ENCODE data around the gene DDIT4.
A peak's percentile ranks its signal among the peaks of the same experiment; 100 is the strongest.

DDIT4 gene

DNA sequence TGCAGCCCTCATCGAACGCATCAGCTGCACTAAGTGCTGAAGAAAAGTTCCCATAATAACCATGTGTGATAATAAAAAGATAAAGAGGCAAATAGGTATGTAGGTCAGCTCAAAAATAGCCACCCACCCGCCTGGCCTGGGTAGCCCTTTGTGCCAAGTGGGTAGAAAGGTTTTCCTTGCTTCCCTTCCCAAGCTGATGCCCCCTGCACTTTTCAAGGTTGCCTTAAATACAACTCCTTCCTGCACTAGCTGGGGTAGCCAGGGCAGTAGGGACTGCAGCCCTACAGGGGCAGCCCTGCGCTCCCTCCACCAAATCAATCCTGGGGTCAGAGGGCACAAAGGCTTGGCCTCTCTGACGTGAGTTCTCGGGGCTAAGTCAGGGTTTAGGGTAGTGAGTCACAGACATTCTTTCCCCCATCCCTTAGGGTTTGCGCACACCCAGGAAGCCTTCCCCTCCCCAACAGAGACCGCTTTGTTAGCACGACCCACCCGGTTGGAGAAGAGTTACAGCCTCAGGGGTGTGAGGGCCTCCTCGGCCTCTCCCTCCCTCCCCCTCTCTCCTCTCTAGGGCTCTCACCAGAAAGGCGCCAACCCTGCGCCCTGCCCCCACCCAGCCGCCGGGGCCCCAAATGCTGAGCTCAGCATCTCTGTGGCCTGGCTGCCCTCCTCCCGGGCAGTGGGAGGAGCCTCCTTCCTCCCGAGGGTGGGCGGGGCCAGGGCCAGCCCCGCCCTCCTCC lies 13.3 kb upstream of the DDIT4 start:
- no peak for TF ChIP-seq FOXP2 (optimal IDR thresholded peaks at IDR 0.05; ENCODE audit: borderline replicate concordance, extremely low read depth, extremely low read length, insufficient read depth)
- TF ChIP-seq SIN3A (IDR thresholded peaks at IDR 0.05; ENCODE audit: borderline replicate concordance, insufficient read depth, low read length), result no peak
- TF ChIP-seq, protein P1, sequence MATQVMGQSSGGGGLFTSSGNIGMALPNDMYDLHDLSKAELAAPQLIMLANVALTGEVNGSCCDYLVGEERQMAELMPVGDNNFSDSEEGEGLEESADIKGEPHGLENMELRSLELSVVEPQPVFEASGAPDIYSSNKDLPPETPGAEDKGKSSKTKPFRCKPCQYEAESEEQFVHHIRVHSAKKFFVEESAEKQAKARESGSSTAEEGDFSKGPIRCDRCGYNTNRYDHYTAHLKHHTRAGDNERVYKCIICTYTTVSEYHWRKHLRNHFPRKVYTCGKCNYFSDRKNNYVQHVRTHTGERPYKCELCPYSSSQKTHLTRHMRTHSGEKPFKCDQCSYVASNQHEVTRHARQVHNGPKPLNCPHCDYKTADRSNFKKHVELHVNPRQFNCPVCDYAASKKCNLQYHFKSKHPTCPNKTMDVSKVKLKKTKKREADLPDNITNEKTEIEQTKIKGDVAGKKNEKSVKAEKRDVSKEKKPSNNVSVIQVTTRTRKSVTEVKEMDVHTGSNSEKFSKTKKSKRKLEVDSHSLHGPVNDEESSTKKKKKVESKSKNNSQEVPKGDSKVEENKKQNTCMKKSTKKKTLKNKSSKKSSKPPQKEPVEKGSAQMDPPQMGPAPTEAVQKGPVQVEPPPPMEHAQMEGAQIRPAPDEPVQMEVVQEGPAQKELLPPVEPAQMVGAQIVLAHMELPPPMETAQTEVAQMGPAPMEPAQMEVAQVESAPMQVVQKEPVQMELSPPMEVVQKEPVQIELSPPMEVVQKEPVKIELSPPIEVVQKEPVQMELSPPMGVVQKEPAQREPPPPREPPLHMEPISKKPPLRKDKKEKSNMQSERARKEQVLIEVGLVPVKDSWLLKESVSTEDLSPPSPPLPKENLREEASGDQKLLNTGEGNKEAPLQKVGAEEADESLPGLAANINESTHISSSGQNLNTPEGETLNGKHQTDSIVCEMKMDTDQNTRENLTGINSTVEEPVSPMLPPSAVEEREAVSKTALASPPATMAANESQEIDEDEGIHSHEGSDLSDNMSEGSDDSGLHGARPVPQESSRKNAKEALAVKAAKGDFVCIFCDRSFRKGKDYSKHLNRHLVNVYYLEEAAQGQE (IDR thresholded peaks at IDR 0.05; ENCODE audit: insufficient read depth in 1 of 2, low read depth in 2 of 2, low read length in 2 of 2), result no peak
- TF ChIP-seq TAF1 (IDR thresholded peaks at IDR 0.05; ENCODE audit: borderline replicate concordance, insufficient read depth, low read length), result no peak
- no peak for TF ChIP-seq POLR2AphosphoS5 (IDR thresholded peaks at IDR 0.05; ENCODE audit: low read depth, low read length)

DNA sequence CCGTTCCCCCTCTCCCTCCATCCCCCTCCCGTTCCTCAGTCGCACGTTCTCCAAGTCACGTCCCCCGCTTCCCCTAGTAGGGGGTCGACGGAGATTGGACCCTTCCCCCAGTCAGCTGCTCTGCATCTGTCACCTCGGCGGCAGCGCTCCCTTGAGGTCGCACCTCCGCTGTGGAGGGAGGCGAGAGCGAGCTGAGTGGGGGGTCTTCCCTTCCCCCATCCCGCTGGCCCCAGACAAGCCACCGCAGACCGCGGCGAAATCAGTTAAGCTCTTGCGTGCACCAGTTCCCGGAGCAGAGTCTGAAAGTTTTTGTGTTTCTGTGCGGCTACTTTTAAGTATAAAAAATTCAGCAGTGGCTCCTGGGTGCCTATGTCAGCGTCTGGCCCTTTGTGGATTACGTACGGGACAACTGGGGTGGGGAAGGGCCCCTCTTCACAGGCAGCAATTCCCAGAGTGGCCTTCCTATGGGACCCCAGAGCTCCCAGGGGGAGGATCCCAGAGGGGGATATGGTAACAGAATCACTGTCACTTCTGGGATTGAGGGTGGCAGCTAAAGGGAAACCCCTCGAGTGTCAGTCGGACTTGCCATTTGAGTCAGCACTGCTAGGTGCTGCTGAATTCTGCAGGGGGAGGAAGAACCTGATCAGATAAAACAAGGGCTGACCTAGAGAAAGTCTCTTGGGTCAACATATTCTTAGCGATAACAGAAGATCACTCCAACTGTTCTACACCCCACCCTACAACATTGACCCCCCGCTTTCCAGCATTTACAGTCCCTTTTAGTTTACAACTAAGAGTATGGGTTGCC lies 12.5 kb upstream of the DDIT4 start:
- TF ChIP-seq POLR2AphosphoS5 (IDR thresholded peaks at IDR 0.05; ENCODE audit: low read depth, low read length), result peak; percentile 55; the same call in 1 of the 2 replicates
- TF ChIP-seq TAF1 (IDR thresholded peaks at IDR 0.05; ENCODE audit: borderline replicate concordance, insufficient read depth, low read length), result no peak
- no peak for TF ChIP-seq SIN3A (IDR thresholded peaks at IDR 0.05; ENCODE audit: borderline replicate concordance, insufficient read depth, low read length)
- TF ChIP-seq, protein P1 (IDR thresholded peaks at IDR 0.05; ENCODE audit: insufficient read depth in 1 of 2, low read depth in 2 of 2, low read length in 2 of 2), result no peak
- peak; percentile 27 for TF ChIP-seq FOXP2 (optimal IDR thresholded peaks at IDR 0.05; ENCODE audit: borderline replicate concordance, extremely low read depth, extremely low read length, insufficient read depth)

DNA sequence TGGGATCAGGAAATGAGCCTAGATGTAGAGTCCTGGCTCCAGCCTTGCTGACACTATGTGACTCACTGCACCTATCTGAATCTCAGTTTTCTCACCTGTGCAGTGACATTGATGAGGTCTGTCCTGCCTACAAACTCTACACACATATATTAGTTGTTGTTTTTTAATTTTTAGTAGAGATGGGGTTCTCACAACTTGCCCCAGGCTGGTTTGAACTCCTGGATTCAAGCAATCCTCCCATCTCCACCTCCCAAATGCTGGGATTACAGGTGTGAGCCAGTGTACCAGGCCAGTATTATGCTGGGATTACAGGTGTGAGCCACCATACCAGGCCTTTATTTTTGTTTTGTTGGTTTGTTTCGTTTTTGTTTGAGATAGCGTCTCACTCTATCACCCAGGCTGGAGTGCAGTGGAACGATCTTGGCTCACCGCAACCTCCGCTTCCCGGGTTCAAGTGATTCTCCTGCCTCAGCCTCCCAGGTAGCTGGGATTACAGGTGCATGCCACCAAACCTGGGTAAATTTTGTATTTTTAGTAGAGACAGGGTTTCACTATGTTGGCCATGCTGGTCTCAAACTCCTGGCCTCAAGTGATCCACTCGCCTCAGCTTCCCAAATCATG lies 11.8 kb upstream of the DDIT4 start:
- TF ChIP-seq FOXP2 (optimal IDR thresholded peaks at IDR 0.05; ENCODE audit: borderline replicate concordance, extremely low read depth, extremely low read length, insufficient read depth) (no peak), POLR2AphosphoS5 (IDR thresholded peaks at IDR 0.05; ENCODE audit: low read depth, low read length) (no peak), TAF1 (IDR thresholded peaks at IDR 0.05; ENCODE audit: borderline replicate concordance, insufficient read depth, low read length) (no peak), SIN3A (IDR thresholded peaks at IDR 0.05; ENCODE audit: borderline replicate concordance, insufficient read depth, low read length) (no peak)
- TF ChIP-seq, protein P1 (IDR thresholded peaks at IDR 0.05; ENCODE audit: insufficient read depth in 1 of 2, low read depth in 2 of 2, low read length in 2 of 2), result no peak

DNA sequence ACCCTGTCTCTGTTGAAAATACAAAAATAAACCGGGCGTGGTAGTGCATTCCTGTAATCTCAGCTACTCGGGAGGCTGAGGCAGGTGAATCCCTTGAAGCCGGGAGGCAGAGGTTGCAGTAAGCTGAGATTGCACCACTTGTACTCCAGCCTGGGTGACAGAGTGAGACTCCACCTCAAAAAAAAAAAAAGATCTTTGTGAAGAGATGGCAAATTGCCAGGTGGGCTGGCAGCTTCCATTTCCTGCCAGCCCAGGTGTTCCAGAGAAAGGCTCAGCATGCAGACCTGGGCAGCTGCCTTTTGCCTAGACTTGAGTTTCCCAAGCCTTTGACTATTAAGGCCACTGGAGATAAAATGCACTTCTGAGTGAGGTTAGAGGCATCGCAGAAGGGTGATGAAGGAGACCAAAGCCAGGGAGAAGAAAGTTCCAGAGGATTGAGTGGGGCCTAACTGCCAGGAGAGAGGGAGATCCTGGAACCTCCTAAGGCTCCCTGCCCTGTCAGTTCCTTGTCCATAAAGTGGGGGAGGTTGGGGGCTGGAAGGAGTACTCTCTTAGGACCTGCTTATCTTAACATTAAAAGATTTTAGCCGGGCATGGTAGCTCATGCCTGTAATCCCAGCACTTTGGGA lies 10.0 kb upstream of the DDIT4 start:
- TF ChIP-seq FOXP2 (optimal IDR thresholded peaks at IDR 0.05; ENCODE audit: borderline replicate concordance, extremely low read depth, extremely low read length, insufficient read depth) (no peak), SIN3A (IDR thresholded peaks at IDR 0.05; ENCODE audit: borderline replicate concordance, insufficient read depth, low read length) (no peak), POLR2AphosphoS5 (IDR thresholded peaks at IDR 0.05; ENCODE audit: low read depth, low read length) (no peak), TAF1 (IDR thresholded peaks at IDR 0.05; ENCODE audit: borderline replicate concordance, insufficient read depth, low read length) (no peak)
- TF ChIP-seq, protein P1 (IDR thresholded peaks at IDR 0.05; ENCODE audit: insufficient read depth in 1 of 2, low read depth in 2 of 2, low read length in 2 of 2), result no peak

Data from PFSK-1 (cell line).